Endothelial cell of umbilical vein (primary cell): Measurements from ENCODE around the gene KIAA0825. TPM values are rescaled to one million over a fixed set of nuclear protein-coding genes. Genes with fewer than 3 reads are reported as not detected.

ENCODE experiments used
- BruUV-seq: library from RNA; stranded (reverse); fragments of 400-500 nt; replicated peaks from 2 replicates; lab custom pipeline; 2021; lab: Mats Ljungman, UMichigan
- CTCF ChIA-PET: fragments of 300-600, 350-600 bp; sonication (Branson Sonifier 250); formaldehyde crosslinking; loops from one replicate; lab custom pipeline; 2021; ENCODE audit warnings: antibody characterized with exemption, inconsistent platforms; lab: Charles Lee
- POLR2A ChIA-PET: fragments of 300-600, 350-600 bp; sonication (Branson Sonifier 250); formaldehyde crosslinking; loops from one replicate; lab custom pipeline; 2021; ENCODE audit warnings: antibody characterized with exemption, inconsistent platforms; lab: Charles Lee
- DNase-seq: peaks from one replicate; pipeline ENCODE4 v3.0.0-alpha.2; 2011; ENCODE audit warnings: low read depth, low spot score
- FAIRE-seq: peaks from 2 replicates; lab custom pipeline; 2011; peaks lifted over from hg19 to GRCh38; lab: Jason Lieb, UNC
- H2AFZ ChIP-seq: 2 replicates; pipeline ENCODE4 v1.6.0; 2012; ENCODE audit warnings: low read depth, low read length, control low read depth, inconsistent platforms
- H3K27ac ChIP-seq: 2 replicates; pipeline ENCODE4 v1.5.1; 2011; ENCODE audit warnings: low read depth, mild to moderate bottlenecking, control low read depth, low read length, moderate library complexity; ENCODE audit not compliant: insufficient read depth
- H3K27me3 ChIP-seq, 2 experiments: 2 replicates each; pipeline versions ENCODE4 v1.6.0 to v1.6.1; 2011; ENCODE audit warnings: low read length in 2 of 2, mixed read lengths in 1 of 2; ENCODE audit not compliant: control insufficient read depth in 2 of 2, insufficient read depth in 2 of 2
- H3K36me3 ChIP-seq, 2 experiments: 2 replicates in 1 of 2; 3 replicates in 1 of 2; pipeline ENCODE4 v1.5.1; 2011; ENCODE audit warnings: low read length in 2 of 2, mild to moderate bottlenecking in 1 of 2, moderate library complexity in 1 of 2; ENCODE audit not compliant: control insufficient read depth in 2 of 2, insufficient read depth in 2 of 2; ENCODE audit errors: extremely low read depth in 1 of 2
- H3K4me1 ChIP-seq: 3 replicates; pipeline ENCODE4 v1.5.1; 2011; ENCODE audit warnings: mild to moderate bottlenecking, low read length; ENCODE audit not compliant: control insufficient read depth, insufficient read depth; ENCODE audit errors: extremely low read depth
- H3K4me2 ChIP-seq: 2 replicates; pipeline ENCODE4 v1.6.1; 2011; ENCODE audit warnings: low read length, control low read depth, mixed read lengths; ENCODE audit not compliant: insufficient read depth
- H3K4me3 ChIP-seq, 3 experiments: fragments of 200-600 bp in 1 of 3; sonication (generic), shearing (Covaris generic) in 1 of 3; replicated peaks in 1 of 3; 2 replicates each; pipeline ENCODE4 v1.5.1; 2011 to 2016; ENCODE audit warnings: control low read depth in 3 of 3, low read length in 3 of 3, mild to moderate bottlenecking in 2 of 3, inconsistent platforms in 1 of 3, low read depth in 1 of 3, moderate library complexity in 1 of 3; ENCODE audit not compliant: insufficient read depth in 1 of 3
- H3K79me2 ChIP-seq: 2 replicates; pipeline ENCODE4 v1.6.0; 2012; ENCODE audit warnings: low read length, inconsistent platforms; ENCODE audit not compliant: control insufficient read depth, insufficient read depth
- H3K9ac ChIP-seq: replicated peaks from 2 replicates; pipeline ENCODE3; 2011; ENCODE audit warnings: low read length, control low read depth; ENCODE audit not compliant: insufficient read depth; ENCODE audit errors: extremely low read depth
- H3K9me1 ChIP-seq: replicated peaks from 3 replicates; pipeline ENCODE4 v1.6.0; 2011; ENCODE audit warnings: mild to moderate bottlenecking, low read length; ENCODE audit not compliant: control insufficient read depth, insufficient read depth; ENCODE audit errors: extremely low read depth
- H3K9me3 ChIP-seq: replicated peaks from 2 replicates; pipeline ENCODE4 v1.5.1; 2012; ENCODE audit warnings: low read length, inconsistent platforms; ENCODE audit not compliant: control insufficient read depth, insufficient read depth
- H4K20me1 ChIP-seq: replicated peaks from 2 replicates; pipeline ENCODE3; 2011; ENCODE audit warnings: mild to moderate bottlenecking, low read length; ENCODE audit not compliant: control insufficient read depth, insufficient read depth; ENCODE audit errors: extremely low read depth
- CTCF ChIP-seq, 2 donors: IDR thresholded peaks; 1 replicate in 1 of 2; 2 replicates in 1 of 2; pipeline ENCODE4 v1.5.1; 2011; ENCODE audit warnings: low read length in 2 of 2, mild to moderate bottlenecking in 2 of 2, moderate library complexity in 2 of 2, control low read depth in 1 of 2, inconsistent platforms in 1 of 2, low read depth in 1 of 2; ENCODE audit not compliant: insufficient read depth in 1 of 2; ENCODE audit errors: extremely low read depth in 1 of 2
- EZH2 ChIP-seq: IDR thresholded peaks from 2 replicates; pipeline ENCODE4 v1.6.1; 2012; ENCODE audit warnings: borderline replicate concordance, low read depth, mild to moderate bottlenecking, moderate library complexity, low read length, inconsistent platforms; ENCODE audit not compliant: severe bottlenecking
- FOS ChIP-seq: IDR thresholded peaks from 2 replicates; pipeline ENCODE4 v1.6.1; 2011; ENCODE audit warnings: mild to moderate bottlenecking, low read length, moderate library complexity, borderline replicate concordance; ENCODE audit not compliant: insufficient read depth
- GATA2 ChIP-seq: IDR thresholded peaks from 2 replicates; pipeline ENCODE4 v1.7.0; 2011; ENCODE audit warnings: low read depth, mild to moderate bottlenecking, moderate library complexity, mixed read lengths, low read length; ENCODE audit not compliant: insufficient read length, insufficient read depth
- JUN ChIP-seq: IDR thresholded peaks from 2 replicates; pipeline ENCODE4 v1.6.1; 2011; ENCODE audit warnings: borderline replicate concordance, low read depth; ENCODE audit not compliant: insufficient read length, insufficient read depth
- MAX ChIP-seq: IDR thresholded peaks from 2 replicates; pipeline ENCODE4 v1.6.1; 2011; ENCODE audit not compliant: insufficient read depth, insufficient read length
- MYC ChIP-seq: IDR thresholded peaks from one replicate; pipeline ENCODE4 v1.6.1; 2011; ENCODE audit warnings: mild to moderate bottlenecking, low read depth, low read length
- POLR2A ChIP-seq: IDR thresholded peaks from 2 replicates; pipeline ENCODE4 v1.6.1; 2012; ENCODE audit warnings: low read depth, mild to moderate bottlenecking, control low read depth, low read length
- POLR2AphosphoS5 ChIP-seq: IDR thresholded peaks from 2 replicates; pipeline ENCODE4 v1.6.1; 2012; ENCODE audit warnings: low read depth, mild to moderate bottlenecking, control low read depth, low read length, moderate library complexity; ENCODE audit not compliant: insufficient read depth
- dilution Hi-C: fragments of 300-500 bp; cut with MboI; formaldehyde crosslinking; loops from one replicate; pipeline ENCODE4 v1.15.0; 2019; ENCODE audit warnings: low sequenced_read_pairs; ENCODE audit not compliant: extremely low pct_ligation_motif_present
- intact Hi-C: fragments of 100-400 bp; cut with micrococcal nuclease; formaldehyde crosslinking; loops from one replicate; pipeline ENCODE4 v1.10.0; 2022
- polyA plus RNA-seq, 4 experiments: library from polyadenylated mRNA; depleted of rRNA in 3 of 4; stranded (reverse) in 3 of 4; unstranded in 1 of 4; fragments of >200 nt; gene quantifications; 2 replicates each; pipeline versions ENCODE4 v1.2.1 to v1.2.3, GENCODE V29; 2011 to 2012; ENCODE audit warnings: missing spikeins in 1 of 4
- total RNA-seq: library from RNA; stranded (reverse); gene quantifications from 2 replicates; pipeline ENCODE4 v1.2.3, GENCODE V29; 2021

The KIAA0825 gene
- total and polyA plus RNA-seq, 2 donors (not counting 3 experiments of a cell fraction or from before 2014, with no cell fraction given): 0.15 to 1.1 TPM

- BruUV-seq: no TSS peak
These were observed 304.7 kb downstream of the KIAA0825 start for GRCh38 chr5:94313696-94314095.

More at GRCh38 chr5:94313696-94314095, 304.7 kb downstream of the KIAA0825 start:
- intact Hi-C loops: no loop called here
- no peak for DNase-seq
- no peak for FAIRE-seq
- no peak for TF ChIP-seq CTCF (IDR thresholded peaks at IDR 0.05; ENCODE audit: extremely low read depth in 1 of 2, insufficient read depth in 1 of 2, low read depth in 1 of 2, low read length in 2 of 2)
- TF ChIP-seq POLR2AphosphoS5: no peak
- TF ChIP-seq MYC: no peak
- no peak for TF ChIP-seq GATA2
- no peak for TF ChIP-seq FOS
- no peak for TF ChIP-seq EZH2
- TF ChIP-seq MAX: no peak
- TF ChIP-seq JUN: no peak
- no peak for TF ChIP-seq POLR2A
- Histone ChIP-seq H3K27ac (no peak overlapping the region), H4K20me1 (no peaks in the 10 kb centered on the region), H3K36me3 (no peaks in the 10 kb centered on the region), H3K9me3 (no peaks in the 10 kb centered on the region), H3K9me1 (no peaks in the 10 kb centered on the region), H3K9ac (no peak overlapping the region), H3K4me3 (no peak overlapping the region), H3K79me2 (no peaks in the 10 kb centered on the region), H3K4me2 (no peak overlapping the region), H3K4me1 (no peaks in the 10 kb centered on the region), H2AFZ (no peak overlapping the region), H3K27me3 (no peaks in the 10 kb centered on the region)
- dilution Hi-C loops: no loop called here
- ChIA-PET CTCF (no interaction called here), POLR2A (no interaction called here)
